HCT116 (cell line): ENCODE measurements around the gene SMG6. TPM values are rescaled to one million over a fixed set of nuclear protein-coding genes. Genes with fewer than 3 reads are reported as not detected.

ENCODE experiments used
- ATAC-seq: fragments of 200-7000 bp; cut with Tn5 transposase; 2 replicates; pipeline ENCODE4 v1.9.1; 2020; ENCODE audit warnings: mild to moderate bottlenecking, moderate library complexity
- BruUV-seq: library from RNA; stranded (reverse); fragments of 400-500 nt; replicated peaks from 2 replicates; lab custom pipeline; 2021; lab: Mats Ljungman, UMichigan
- CTCF ChIA-PET: fragments of 300-600 bp; sonication (Branson Sonifier 250); formaldehyde crosslinking; loops from one replicate; lab custom pipeline; 2021; ENCODE audit warnings: antibody characterized with exemption; lab: Charles Lee
- POLR2A ChIA-PET: fragments of 300-600, 350-600 bp; sonication (Branson Sonifier 250); formaldehyde crosslinking; loops from one replicate; lab custom pipeline; 2021; ENCODE audit warnings: antibody characterized with exemption; lab: Charles Lee
- RAD21 ChIA-PET, 2 experiments: fragments of 300-600 bp; sonication (Branson Sonifier 250); formaldehyde crosslinking; loops; one replicate each; lab custom pipeline; 2023; ENCODE audit warnings: low total read pairs in 2 of 2; ENCODE audit not compliant: uncharacterized antibody in 2 of 2, unreplicated experiment in 2 of 2, low non-redundant PET in 1 of 2; lab: Charles Lee
- DNase-seq: peaks from one replicate; pipeline ENCODE4 v3.0.0-alpha.2; 2010; ENCODE audit warnings: low read depth, low spot score
- H2AFZ ChIP-seq: fragments of 200-600 bp; shearing (Covaris generic), sonication (generic); 2 replicates; pipeline ENCODE4 v1.6.1; 2017; ENCODE audit warnings: low read depth, mixed run types, mixed read lengths, antibody characterized with exemption, low read length; ENCODE audit not compliant: poor library complexity, severe bottlenecking
- H3K27ac ChIP-seq: 2 replicates; pipeline ENCODE4 v1.5.1; 2012; ENCODE audit warnings: low read depth, low read length
- H3K27me3 ChIP-seq: fragments of 200-600 bp; sonication (generic); 2 replicates; pipeline ENCODE4 v1.6.1; 2016; ENCODE audit warnings: mixed run types, low read length, mixed read lengths; ENCODE audit not compliant: insufficient read depth
- H3K36me3 ChIP-seq, 2 experiments: fragments of 200-500 bp in 1 of 2; fragments of 200-600 bp in 1 of 2; sonication (Bioruptor generic) in 1 of 2; sonication (generic) in 1 of 2; 2 replicates each; pipeline versions ENCODE4 v1.5.1 to v1.6.1; 2014 to 2016; ENCODE audit warnings: low read length in 2 of 2, inconsistent platforms in 1 of 2, mixed read lengths in 1 of 2, mixed run types in 1 of 2; ENCODE audit not compliant: insufficient read depth in 2 of 2, control insufficient read depth in 1 of 2
- H3K4me1 ChIP-seq, 2 experiments: fragments of 200-600 bp in 1 of 2; sonication (generic) in 1 of 2; 2 replicates each; pipeline versions ENCODE4 v1.5.1 to v1.6.1; 2012 to 2017; ENCODE audit warnings: low read length in 2 of 2, inconsistent platforms in 1 of 2, mild to moderate bottlenecking in 1 of 2, mixed read lengths in 1 of 2, mixed run types in 1 of 2, moderate library complexity in 1 of 2; ENCODE audit not compliant: insufficient read depth in 2 of 2, control insufficient read depth in 1 of 2
- H3K4me2 ChIP-seq: fragments of 200-600 bp; sonication (generic); 2 replicates; pipeline ENCODE4 v1.6.1; 2017; ENCODE audit warnings: mixed run types, low read length, mixed read lengths
- H3K4me3 ChIP-seq, 2 experiments: fragments of 200-600 bp in 1 of 2; sonication (generic) in 1 of 2; replicated peaks in 1 of 2; 2 replicates each; pipeline ENCODE4 v1.5.1; 2011 to 2016; ENCODE audit warnings: low read length in 2 of 2, control low read depth in 1 of 2, low read depth in 1 of 2, mild to moderate bottlenecking in 1 of 2, mixed read lengths in 1 of 2, mixed run types in 1 of 2
- H3K79me2 ChIP-seq: fragments of 200-600 bp; sonication (generic); 2 replicates; pipeline ENCODE4 v1.6.1; 2017; ENCODE audit warnings: mild to moderate bottlenecking, mixed run types, low read length, moderate library complexity, mixed read lengths; ENCODE audit not compliant: insufficient read depth
- H3K9ac ChIP-seq: fragments of 200-600 bp; sonication (generic); 2 replicates; pipeline ENCODE4 v1.6.1; 2016; ENCODE audit warnings: low read length, mixed read lengths
- H3K9me2 ChIP-seq: fragments of 200-600 bp; sonication (generic), shearing (Covaris generic); 2 replicates; pipeline ENCODE4 v1.6.1; 2017; ENCODE audit warnings: mixed run types, mild to moderate bottlenecking, moderate library complexity; ENCODE audit not compliant: insufficient read depth
- H3K9me3 ChIP-seq, 2 experiments: fragments of 200-500 bp in 1 of 2; fragments of 200-600 bp in 1 of 2; sonication (Bioruptor generic) in 1 of 2; sonication (generic) in 1 of 2; 2 replicates each; pipeline ENCODE4 v1.6.1; 2014 to 2017; ENCODE audit warnings: low read length in 2 of 2, mixed read lengths in 2 of 2, inconsistent platforms in 1 of 2, low read depth in 1 of 2, mild to moderate bottlenecking in 1 of 2, mixed run types in 1 of 2, moderate library complexity in 1 of 2; ENCODE audit not compliant: control insufficient read depth in 1 of 2, insufficient read depth in 1 of 2
- H4K20me1 ChIP-seq: fragments of 200-600 bp; sonication (generic), shearing (Covaris generic); 2 replicates; pipeline ENCODE4 v1.6.1; 2017; ENCODE audit warnings: mixed run types, mild to moderate bottlenecking, moderate library complexity; ENCODE audit not compliant: insufficient read depth
- CBX3 ChIP-seq: IDR thresholded peaks from 2 replicates; pipeline ENCODE4 v1.6.1; 2012; ENCODE audit warnings: low read depth
- POLR2AphosphoS5 ChIP-seq: IDR thresholded peaks from 2 replicates; pipeline ENCODE4 v1.6.1; 2011; ENCODE audit warnings: mild to moderate bottlenecking, low read depth, low read length, moderate library complexity
- SRF ChIP-seq: IDR thresholded peaks from 2 replicates; pipeline ENCODE4 v1.6.1; 2012; ENCODE audit warnings: low read depth
- YY1 ChIP-seq: IDR thresholded peaks from 2 replicates; pipeline ENCODE4 v1.6.1; 2011; ENCODE audit warnings: low read length, low read depth, moderate library complexity, mild to moderate bottlenecking; ENCODE audit not compliant: insufficient replicate concordance; ENCODE audit errors: extremely low read depth
- intact Hi-C: fragments of 100-400 bp; cut with micrococcal nuclease; formaldehyde crosslinking; loops from 2 replicates; pipeline ENCODE4 v1.10.0; 2022
- total RNA-seq: library from RNA; stranded (reverse); gene quantifications from one replicate; pipeline ENCODE4 v1.2.1, GENCODE V29; 2021; ENCODE audit not compliant: unreplicated experiment

SMG6 gene
- total RNA-seq, 1 experiment from 2014 or later: 23.1 TPM

DNA sequence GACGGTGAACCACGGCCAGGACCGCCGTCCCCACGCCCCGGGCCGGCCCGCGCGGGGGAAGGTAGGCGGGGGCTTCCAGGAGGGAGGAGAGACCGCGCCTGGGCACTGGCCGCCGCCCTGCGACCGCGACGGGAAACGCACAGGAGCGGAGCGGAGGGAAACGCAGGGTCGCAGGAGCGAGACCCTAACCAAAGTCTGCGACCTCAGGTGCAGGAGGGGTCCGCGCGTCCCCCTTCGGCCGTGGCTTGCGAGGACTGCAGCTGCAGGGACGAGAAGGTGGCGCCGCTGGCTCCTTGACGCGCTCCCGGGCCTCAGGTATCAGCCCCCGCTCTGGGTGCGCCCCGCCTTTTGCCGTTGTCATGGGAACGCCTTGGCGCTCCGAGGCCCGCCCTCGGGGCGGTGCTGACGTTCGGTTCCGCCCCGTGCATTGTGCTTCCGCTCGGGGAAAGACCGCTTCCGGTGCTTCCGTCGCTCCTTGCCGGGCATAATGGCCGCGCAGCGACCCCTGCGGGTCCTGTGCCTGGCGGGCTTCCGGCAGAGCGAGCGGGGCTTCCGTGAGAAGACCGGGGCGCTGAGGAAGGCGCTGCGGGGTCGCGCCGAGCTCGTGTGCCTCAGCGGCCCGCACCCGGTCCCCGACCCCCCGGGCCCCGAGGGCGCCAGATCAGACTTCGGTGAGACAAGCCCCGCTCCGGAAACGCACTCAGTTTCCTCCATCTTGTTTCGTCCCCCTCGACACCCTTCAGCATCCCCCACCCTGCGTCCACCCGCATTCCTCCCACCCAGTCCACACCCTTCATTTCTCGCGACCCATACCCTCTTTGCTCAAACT, 261.8 kb downstream of the SMG6 start, which contains the start of gene OVCA2 (continued):
- TF ChIP-seq YY1 (peak; percentile 97), SRF (no peak; the same call in 1 of the 2 replicates), POLR2AphosphoS5 (peak; percentile 90), CBX3 (no peak)

DNA sequence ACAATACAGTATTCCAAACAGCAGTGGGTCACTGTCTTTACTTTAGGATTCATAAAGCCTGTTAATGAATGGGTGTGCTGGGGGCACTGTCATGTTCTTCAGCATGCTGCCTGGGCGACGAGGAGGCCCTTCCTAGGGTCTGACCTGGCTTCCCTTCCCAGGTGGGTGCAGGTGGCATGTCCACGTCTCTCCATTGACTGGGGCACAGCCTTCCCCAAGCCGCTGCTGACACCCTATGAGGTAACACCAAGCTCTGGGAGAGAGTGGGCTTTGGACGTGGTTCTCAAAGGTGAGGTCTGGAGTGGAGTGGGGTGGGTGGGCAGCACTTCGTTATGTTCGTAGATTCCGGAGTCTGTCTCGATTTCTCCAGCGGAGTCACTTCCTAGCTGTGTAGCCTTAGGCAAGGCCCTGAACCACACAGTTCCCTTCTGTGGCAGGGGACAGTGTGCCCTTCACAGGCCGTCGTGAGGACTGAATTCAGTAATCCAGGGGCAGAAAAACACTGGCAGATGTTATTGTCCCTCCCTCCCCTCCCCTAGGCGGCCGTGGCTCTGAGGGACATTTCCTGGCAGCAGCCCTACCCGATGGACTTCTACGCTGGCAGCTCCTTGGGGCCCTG, 262.5 kb downstream of the SMG6 start:
- peaks cover 20% of the 10 kb centered on the region; the same call in 1 of the 2 replicates for H3K79me2 ChIP-seq
- no peaks in the 10 kb centered on the region for H3K27me3 ChIP-seq
- H3K9me3 ChIP-seq: no peaks in the 10 kb centered on the region
- TF ChIP-seq POLR2AphosphoS5: no peak
- peaks cover 0 to 3% of the 10 kb centered on the region in 2 experiments; a peak in 1 of 4 replicates for H3K36me3 ChIP-seq
- intact Hi-C loops: loop anchor here (1.0 kb wide), 1 partner anchor 11 kb away; the partner anchor contains the start of gene DPH1
- peak overlapping the region; percentile 94 to 96 for H3K4me3 ChIP-seq
- CTCF ChIA-PET: interaction anchor here (1.0 kb wide), 1 partner anchor 132 kb away, joined by 3 read pairs; no protein-coding TSS in a partner anchor
- H2AFZ ChIP-seq: no peak overlapping the region
- peak overlapping the region; percentile 83 for H3K27ac ChIP-seq
- H3K9me2 ChIP-seq: no peaks in the 10 kb centered on the region
- DNase-seq (no peak), ATAC-seq (no peak)
- RAD21 ChIA-PET: interaction anchor here in 1 of 2 experiments (0.9 kb wide), 1 partner anchor 132 kb away, joined by 3 read pairs; no protein-coding TSS in a partner anchor
- no TSS peak for BruUV-seq
- POLR2A ChIA-PET: interaction anchor here (0.9 kb wide), 1 partner anchor 11 kb away, joined by 4 read pairs; the partner anchor contains the start of gene DPH1
- no peaks in the 10 kb centered on the region for H4K20me1 ChIP-seq
- H3K4me2 ChIP-seq: peak overlapping the region; percentile 93
- peaks cover 17 to 36% of the 10 kb centered on the region in 2 experiments for H3K4me1 ChIP-seq
- peak overlapping the region; percentile 91 for H3K9ac ChIP-seq
